Measurements from ENCODE around the gene ELAVL1. TPM values are rescaled to one million over a fixed set of nuclear protein-coding genes. Genes with fewer than 3 reads are reported as not detected.

ELAVL1 gene
- total and polyA plus RNA-seq, 12 donors = 12.8 to 78.9 (median 44.6) TPM

DNA sequence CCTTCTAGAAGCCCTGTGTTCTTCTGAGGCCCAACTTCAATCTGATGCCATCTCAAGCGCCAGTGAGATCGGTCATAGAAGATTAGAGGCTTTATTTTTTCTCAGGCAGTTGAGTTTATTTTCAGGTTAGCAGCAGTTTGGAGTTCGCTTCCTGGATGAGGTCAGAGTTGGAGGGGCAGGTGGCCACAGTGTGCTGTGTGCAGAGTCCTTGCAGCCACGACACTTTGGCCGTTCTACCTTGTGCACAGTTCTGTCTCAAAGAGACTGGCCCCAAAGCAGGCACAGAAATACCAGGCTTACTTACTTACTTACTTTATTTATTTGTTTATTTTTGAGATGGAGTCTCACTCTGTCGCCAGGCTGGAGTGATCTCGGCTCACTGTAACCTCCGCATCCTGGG is 15.9 kb upstream of the ELAVL1 start:
- intact Hi-C loops (cut with DNase I) = no loop called here

DNA sequence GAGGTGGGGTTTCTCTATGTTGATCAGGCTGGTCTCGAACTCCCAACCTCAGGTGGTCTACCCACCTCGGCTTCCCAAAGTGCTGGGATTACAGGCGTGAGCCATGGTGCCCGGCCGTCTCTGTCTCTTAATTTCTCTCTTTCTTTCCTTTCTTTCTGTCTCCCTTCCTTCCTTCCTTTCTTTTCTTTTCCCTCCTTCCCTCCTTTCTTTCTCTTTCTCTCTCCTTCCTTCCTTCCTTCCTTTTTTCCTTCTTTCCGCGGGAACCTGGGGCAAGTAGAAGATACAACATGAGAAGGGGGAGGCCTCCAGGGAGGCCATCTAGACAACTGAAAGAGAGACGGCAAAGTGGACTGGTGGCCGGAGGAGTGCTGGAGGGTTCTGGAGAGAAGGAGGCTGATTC is 15.2 kb upstream of the ELAVL1 start:
- intact Hi-C loops (cut with DNase I) = no loop called here
- Histone ChIP-seq H3K9me3 (replicated peaks in 1 of 3) (no peaks in the 10 kb centered on the region), H3K4me3 (no peak overlapping the region), H3K27me3 (no peaks in the 10 kb centered on the region), H3K27ac (no peak overlapping the region), H3K4me1 (replicated peaks in 1 of 2) (no peaks in the 10 kb centered on the region), H3K36me3 (replicated peaks in 1 of 2) (no peaks in the 10 kb centered on the region)
- WGBS, 4 donors = 76 to 83% (median 81%) methylated on average over 9 of the region's 9 CpGs
- no peak for DNase-seq
- TF ChIP-seq POLR2A (IDR thresholded peaks at IDR 0.05) = no peak
- TF ChIP-seq, protein P1, sequence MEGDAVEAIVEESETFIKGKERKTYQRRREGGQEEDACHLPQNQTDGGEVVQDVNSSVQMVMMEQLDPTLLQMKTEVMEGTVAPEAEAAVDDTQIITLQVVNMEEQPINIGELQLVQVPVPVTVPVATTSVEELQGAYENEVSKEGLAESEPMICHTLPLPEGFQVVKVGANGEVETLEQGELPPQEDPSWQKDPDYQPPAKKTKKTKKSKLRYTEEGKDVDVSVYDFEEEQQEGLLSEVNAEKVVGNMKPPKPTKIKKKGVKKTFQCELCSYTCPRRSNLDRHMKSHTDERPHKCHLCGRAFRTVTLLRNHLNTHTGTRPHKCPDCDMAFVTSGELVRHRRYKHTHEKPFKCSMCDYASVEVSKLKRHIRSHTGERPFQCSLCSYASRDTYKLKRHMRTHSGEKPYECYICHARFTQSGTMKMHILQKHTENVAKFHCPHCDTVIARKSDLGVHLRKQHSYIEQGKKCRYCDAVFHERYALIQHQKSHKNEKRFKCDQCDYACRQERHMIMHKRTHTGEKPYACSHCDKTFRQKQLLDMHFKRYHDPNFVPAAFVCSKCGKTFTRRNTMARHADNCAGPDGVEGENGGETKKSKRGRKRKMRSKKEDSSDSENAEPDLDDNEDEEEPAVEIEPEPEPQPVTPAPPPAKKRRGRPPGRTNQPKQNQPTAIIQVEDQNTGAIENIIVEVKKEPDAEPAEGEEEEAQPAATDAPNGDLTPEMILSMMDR (IDR thresholded peaks at IDR 0.05) = no peak

More for the DNA sequence above, 15.9 kb upstream of the ELAVL1 start:
- Histone ChIP-seq H3K36me3 (replicated peaks in 1 of 2) (no peaks in the 10 kb centered on the region), H3K4me1 (replicated peaks in 1 of 2) (no peaks in the 10 kb centered on the region), H3K27me3 (no peaks in the 10 kb centered on the region), H3K4me3 (no peak overlapping the region), H3K27ac (no peak overlapping the region), H3K9me3 (replicated peaks in 1 of 3) (no peaks in the 10 kb centered on the region)
- WGBS, 4 donors = 87 to 93% (median 91%) methylated on average over 8 of the region's 8 CpGs
- DNase-seq = no peak
- TF ChIP-seq, protein P1 (IDR thresholded peaks at IDR 0.05) = no peak
- TF ChIP-seq POLR2A (IDR thresholded peaks at IDR 0.05) = no peak

- no peaks in the 10 kb centered on the region for H3K9me3 ChIP-seq (replicated peaks in 1 of 3)
- DNase-seq = no peak
- intact Hi-C loops (cut with DNase I) = no loop called here
- 72 to 79% (median 75%) methylated on average over 14 of the region's 14 CpGs for WGBS, 4 donors
- no peak overlapping the region for H3K4me3 ChIP-seq
- no peaks in the 10 kb centered on the region for H3K27me3 ChIP-seq
- no peak for TF ChIP-seq POLR2A (IDR thresholded peaks at IDR 0.05)
- TF ChIP-seq, protein P1 (IDR thresholded peaks at IDR 0.05) = peak in 1 of 6 experiments; percentile 11
- no peak overlapping the region for H3K27ac ChIP-seq
- no peaks in the 10 kb centered on the region for H3K36me3 ChIP-seq (replicated peaks in 1 of 2)
- H3K4me1 ChIP-seq (replicated peaks in 1 of 2) = no peaks in the 10 kb centered on the region
These were observed 12.4 kb upstream of the ELAVL1 start for GRCh38 chr19:8017808-8018207.

GRCh38 chr19:8004723-8005513 is 523 bp downstream of the ELAVL1 start:
- Histone ChIP-seq H3K27ac (peak overlapping the region in 4 of 5 donors; percentile 47 to 96 (median 60)), H3K9me3 (replicated peaks in 1 of 3) (no peaks in the 10 kb centered on the region), H3K4me3 (peak overlapping the region in 2 of 4 donors; percentile 23 to 86), H3K36me3 (replicated peaks in 1 of 2) (no peaks in the 10 kb centered on the region), H3K27me3 (no peaks in the 10 kb centered on the region), H3K4me1 (replicated peaks in 1 of 2) (peaks cover 37 to 49% of the 10 kb centered on the region in 2 donors)
- DNase-seq = peak in 1 of 7 donors; percentile 19
- TF ChIP-seq POLR2A (IDR thresholded peaks at IDR 0.05) = no peak
- TF ChIP-seq, protein P1 (IDR thresholded peaks at IDR 0.05) = no peak
- 0 to 1% (median 0%) methylated on average over 15 to 73 of the region's 74 CpGs for whole genome bisulfite sequencing, 4 donors
- intact Hi-C loops (cut with DNase I) = no loop called here

Data from adrenal gland (tissue), 12 donors.